ENCODE results near the gene LDLRAD3. TPM values are rescaled to one million over a fixed set of nuclear protein-coding genes. Genes with fewer than 3 reads are reported as not detected.
A peak's percentile ranks its signal among the peaks of the same experiment; 100 is the strongest.

LDLRAD3 gene
- polyA plus RNA-seq, 3 donors, result 7.3 to 14.1 (median 10.4) TPM

GRCh38 chr11:36013950-36014897, 70.4 kb downstream of the LDLRAD3 start:
- peak overlapping the region in 5 of 7 donors; percentile 12 to 74 (median 38) for H3K27ac Mint-ChIP-seq
- Histone ChIP-seq H3K79me2 (ENCODE audit: insufficient read depth, low read length) (no peaks in the 10 kb centered on the region), H3K36me3 (replicated peaks in 1 of 2; ENCODE audit: control insufficient read depth in 1 of 2, insufficient read depth in 2 of 2, low read length in 2 of 2) (no peaks in the 10 kb centered on the region), H3K4me2 (replicated peaks; ENCODE audit: extremely low read depth, low read length, poor library complexity, severe bottlenecking) (peak overlapping the region; percentile 42), H3K9me3 (replicated peaks in 1 of 2; ENCODE audit: control insufficient read depth in 1 of 2, insufficient read depth in 1 of 2, low read length in 2 of 2) (no peaks in the 10 kb centered on the region), H3K4me1 (ENCODE audit: control insufficient read depth in 1 of 2, insufficient read depth in 2 of 2, low read length in 2 of 2) (peaks cover 17 to 30% of the 10 kb centered on the region in 2 donors), H3K4me3 (replicated peaks in 1 of 3; ENCODE audit: low read depth in 2 of 3, low read length in 3 of 3) (no peak overlapping the region), H3K27ac (ENCODE audit: low read depth in 1 of 2, low read length in 2 of 2) (no peak overlapping the region), H3K9ac (ENCODE audit: insufficient read depth, low read length, poor library complexity, severe bottlenecking) (no peak overlapping the region), H3K27me3 (ENCODE audit: control insufficient read depth in 2 of 2, insufficient read depth in 2 of 2, low read length in 2 of 2) (no peaks in the 10 kb centered on the region), H2AFZ (ENCODE audit: insufficient read depth, low read depth, low read length, poor library complexity, severe bottlenecking) (no peak overlapping the region), H4K20me1 (ENCODE audit: insufficient read depth, low read length) (peaks cover 37% of the 10 kb centered on the region)
- DNase-seq, result peak in 2 of 3 donors; percentile 14 to 29
- intact Hi-C loops (cut with micrococcal nuclease), result no loop called here
- peaks cover 0 to 4% (median 3%) of the 10 kb centered on the region in 7 donors for H3K9me3 Mint-ChIP-seq
- no peak for TF ChIP-seq CTCF (IDR thresholded peaks at IDR 0.05)
- peaks cover 0 to 1% (median 0%) of the 10 kb centered on the region in 3 donors for H3K27me3 Mint-ChIP-seq (ENCODE audit: low read depth in 3 of 3)
- 51% methylated on average over 5 of the region's 8 CpGs for WGBS (ENCODE audit: insufficient coverage)
- peak overlapping the region in 1 of 2 donors; percentile 76 for H3K4me3 Mint-ChIP-seq
- peaks cover 26% of the 10 kb centered on the region for H3K4me1 Mint-ChIP-seq
- no peaks in the 10 kb centered on the region for H3K36me3 Mint-ChIP-seq

- no peak overlapping the region for H3K4me3 ChIP-seq (replicated peaks in 1 of 3; ENCODE audit: low read depth in 2 of 3, low read length in 3 of 3)
- Mint-ChIP-seq H3K9me3 (peaks cover 0 to 4% (median 3%) of the 10 kb centered on the region in 7 donors), H3K4me3 (no peak overlapping the region), H3K27ac (peak overlapping the region in 1 of 7 donors; percentile 58), H3K4me1 (peaks cover 26% of the 10 kb centered on the region), H3K27me3 (ENCODE audit: low read depth in 3 of 3) (peaks cover 0 to 3% (median 0%) of the 10 kb centered on the region in 3 donors), H3K36me3 (no peaks in the 10 kb centered on the region)
- no peak for DNase-seq
- no peaks in the 10 kb centered on the region for H3K36me3 ChIP-seq (replicated peaks in 1 of 2; ENCODE audit: control insufficient read depth in 1 of 2, insufficient read depth in 2 of 2, low read length in 2 of 2)
- H3K4me1 ChIP-seq (ENCODE audit: control insufficient read depth in 1 of 2, insufficient read depth in 2 of 2, low read length in 2 of 2), result peaks cover 17 to 30% of the 10 kb centered on the region in 2 donors
- H3K9me3 ChIP-seq (replicated peaks in 1 of 2; ENCODE audit: control insufficient read depth in 1 of 2, insufficient read depth in 1 of 2, low read length in 2 of 2), result no peaks in the 10 kb centered on the region
- H3K27ac ChIP-seq (ENCODE audit: low read depth in 1 of 2, low read length in 2 of 2), result no peak overlapping the region
- H2AFZ ChIP-seq (ENCODE audit: insufficient read depth, low read depth, low read length, poor library complexity, severe bottlenecking), result no peak overlapping the region
- H3K9ac ChIP-seq (ENCODE audit: insufficient read depth, low read length, poor library complexity, severe bottlenecking), result no peak overlapping the region
- peaks cover 40% of the 10 kb centered on the region for H4K20me1 ChIP-seq (ENCODE audit: insufficient read depth, low read length)
- intact Hi-C loops (cut with micrococcal nuclease), result no loop called here
- WGBS (ENCODE audit: insufficient coverage), result 89% methylated on average over 5 of the region's 14 CpGs
- no peaks in the 10 kb centered on the region for H3K27me3 ChIP-seq (ENCODE audit: control insufficient read depth in 2 of 2, insufficient read depth in 2 of 2, low read length in 2 of 2)
- H3K79me2 ChIP-seq (ENCODE audit: insufficient read depth, low read length), result no peaks in the 10 kb centered on the region
- no peak overlapping the region for H3K4me2 ChIP-seq (replicated peaks; ENCODE audit: extremely low read depth, low read length, poor library complexity, severe bottlenecking)
- no peak for TF ChIP-seq CTCF (IDR thresholded peaks at IDR 0.05)
Observed at GRCh38 chr11:36014898-36015665, 71.2 kb downstream of the LDLRAD3 start.
